Activated naive CD4-positive, alpha-beta T cell treated with anti-CD3 and anti-CD28 coated beads, Interleukin-2, amount 50 U/mL, for 24 hours (primary cell): Measurements from ENCODE around the gene RCN2.
"Not testable (repeated sequence)": the region's sequence is repeated elsewhere in the genome, so short reads cannot be mapped to it uniquely, and the experiment has no call there.

ENCODE experiments used
- H3K27ac Mint-ChIP-seq: one replicate; pipeline ENCODE4 v1.8.0; 2021; ENCODE audit warnings: mild to moderate bottlenecking, mixed read lengths
- H3K27me3 Mint-ChIP-seq: one replicate; pipeline ENCODE4 v1.8.0; 2021; ENCODE audit warnings: mixed read lengths
- H3K36me3 Mint-ChIP-seq: one replicate; pipeline ENCODE4 v1.8.0; 2021; ENCODE audit warnings: mixed read lengths
- H3K4me1 Mint-ChIP-seq: one replicate; pipeline ENCODE4 v1.8.0; 2021; ENCODE audit warnings: mixed read lengths
- H3K4me3 Mint-ChIP-seq: one replicate; pipeline ENCODE4 v1.8.0; 2021; ENCODE audit warnings: mild to moderate bottlenecking, mixed read lengths
- H3K9me3 Mint-ChIP-seq: one replicate; pipeline ENCODE4 v1.8.0; 2021; ENCODE audit warnings: mixed read lengths

The RCN2 gene, protein sequence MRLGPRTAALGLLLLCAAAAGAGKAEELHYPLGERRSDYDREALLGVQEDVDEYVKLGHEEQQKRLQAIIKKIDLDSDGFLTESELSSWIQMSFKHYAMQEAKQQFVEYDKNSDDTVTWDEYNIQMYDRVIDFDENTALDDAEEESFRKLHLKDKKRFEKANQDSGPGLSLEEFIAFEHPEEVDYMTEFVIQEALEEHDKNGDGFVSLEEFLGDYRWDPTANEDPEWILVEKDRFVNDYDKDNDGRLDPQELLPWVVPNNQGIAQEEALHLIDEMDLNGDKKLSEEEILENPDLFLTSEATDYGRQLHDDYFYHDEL

DNA sequence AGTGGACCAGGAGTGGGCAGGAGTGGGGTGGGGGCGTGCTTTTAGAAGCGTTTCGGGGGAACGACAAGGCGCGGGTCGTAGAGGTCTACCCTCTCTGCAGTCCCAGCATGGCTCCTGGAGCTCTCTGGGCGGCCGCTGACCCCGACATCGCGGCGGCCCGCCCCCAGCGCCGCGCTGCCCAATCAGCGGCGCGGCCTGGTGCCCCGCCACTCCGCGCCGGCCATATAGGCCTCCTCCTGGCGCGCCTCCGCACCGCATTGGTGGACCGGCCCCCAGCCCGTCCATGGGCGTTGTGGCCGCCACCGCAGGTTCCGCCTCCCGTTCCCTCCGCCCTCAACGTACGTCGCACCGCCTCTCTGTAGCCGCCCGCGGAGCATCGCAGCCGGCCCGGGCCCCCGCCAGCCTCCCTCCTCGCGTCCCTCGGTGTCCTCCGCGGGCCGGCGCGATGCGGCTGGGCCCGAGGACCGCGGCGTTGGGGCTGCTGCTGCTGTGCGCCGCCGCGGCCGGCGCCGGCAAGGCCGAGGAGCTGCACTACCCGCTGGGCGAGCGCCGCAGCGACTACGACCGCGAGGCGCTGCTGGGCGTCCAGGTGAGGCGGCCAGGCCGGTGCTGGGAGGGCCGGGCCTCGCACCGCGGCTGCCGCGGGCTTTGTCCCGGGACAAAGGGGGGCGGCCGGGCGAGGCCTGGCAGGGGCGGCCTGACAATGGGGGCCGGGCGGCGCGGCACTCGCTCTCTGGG, at the start of gene RCN2:
RCN2 (plus strand) TSS at position 353 of the 738 bp plus-strand sequence; CDS start at position 446, 93 bp downstream.
- H3K27ac Mint-ChIP-seq = peak within 1 kb of the TSS; percentile 87
- peaks cover 1% of the 10 kb centered on the region for H3K27me3 Mint-ChIP-seq
- H3K4me3 Mint-ChIP-seq = peak within 1 kb of the TSS; percentile 90
- peaks cover 32% of the 10 kb centered on the region for H3K4me1 Mint-ChIP-seq
- H3K36me3 Mint-ChIP-seq = peaks cover 10% of the 10 kb centered on the region
- H3K9me3 Mint-ChIP-seq = no peaks in the 10 kb centered on the region

DNA sequence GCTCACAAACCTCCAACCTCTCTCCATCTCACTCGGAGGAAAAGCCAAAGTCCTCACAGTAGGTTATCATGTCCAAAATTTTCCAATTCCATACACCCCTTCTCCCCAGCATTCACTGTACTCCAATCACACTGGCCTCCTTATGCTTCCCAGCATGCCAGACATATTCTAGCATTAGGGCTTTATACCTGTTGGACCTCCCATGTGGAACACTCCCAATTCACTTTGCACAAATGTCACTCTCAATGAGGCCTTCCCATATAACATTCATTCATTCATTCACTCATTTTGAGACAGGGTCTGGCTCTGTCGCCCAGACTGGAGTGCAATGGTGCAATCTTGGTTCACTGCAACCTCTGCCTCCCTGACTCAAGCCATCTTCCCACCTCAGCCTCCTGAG, 46.3 kb upstream of the RCN2 start:
- H3K9me3 Mint-ChIP-seq = peaks cover 3% of the 10 kb centered on the region
- H3K4me3 Mint-ChIP-seq = no peak overlapping the region
- H3K4me1 Mint-ChIP-seq = peaks cover 30% of the 10 kb centered on the region
- H3K36me3 Mint-ChIP-seq = peaks cover 14% of the 10 kb centered on the region
- no peak overlapping the region for H3K27ac Mint-ChIP-seq
- no peaks in the 10 kb centered on the region for H3K27me3 Mint-ChIP-seq

DNA sequence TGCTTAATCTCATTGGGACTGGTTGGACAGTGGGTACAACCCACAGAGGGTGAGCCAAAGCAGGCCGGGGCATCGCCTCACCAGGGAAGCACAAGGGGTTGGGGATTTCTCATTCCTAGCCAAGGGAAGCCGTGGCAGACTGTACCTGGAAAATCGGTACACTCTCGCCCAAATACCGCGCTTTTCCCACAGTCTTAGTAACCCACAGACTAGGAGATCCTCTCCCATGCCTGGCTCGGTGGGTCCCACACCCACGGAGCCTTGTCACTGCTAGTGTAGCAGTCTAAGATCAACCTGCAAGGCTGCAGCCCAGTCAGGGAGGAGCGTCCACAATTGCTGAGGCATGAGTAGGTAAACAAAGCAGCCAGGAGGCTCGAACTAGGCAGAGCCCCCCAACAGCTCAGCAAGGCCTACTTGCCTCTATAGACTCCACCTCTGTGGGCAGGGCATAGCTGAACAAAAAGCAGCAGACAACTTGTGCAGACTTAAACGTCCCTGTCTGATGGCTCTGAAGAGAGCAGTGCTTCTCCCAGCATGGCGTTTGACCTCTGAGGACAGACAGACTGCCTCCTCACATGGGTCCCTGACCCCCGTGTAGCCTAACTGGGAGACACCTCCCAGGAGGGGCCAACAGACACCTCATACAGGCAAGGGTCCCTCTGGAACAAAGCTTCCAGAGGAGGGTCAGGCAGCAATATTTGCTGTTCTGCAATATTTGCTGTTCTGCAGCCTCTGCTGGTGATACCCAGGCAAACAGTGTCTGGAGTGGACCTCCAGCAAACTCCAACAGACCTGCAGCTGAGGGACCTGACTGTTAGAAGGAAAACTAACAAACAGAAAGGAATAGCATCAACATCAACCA, 44.0 kb upstream of the RCN2 start:
- Mint-ChIP-seq H3K36me3 (peaks cover 23% of the 10 kb centered on the region), H3K4me1 (peaks cover 43% of the 10 kb centered on the region)
- H3K27ac Mint-ChIP-seq, H3K4me3 Mint-ChIP-seq, H3K27me3 Mint-ChIP-seq, H3K9me3 Mint-ChIP-seq: not testable (repeated sequence)

DNA sequence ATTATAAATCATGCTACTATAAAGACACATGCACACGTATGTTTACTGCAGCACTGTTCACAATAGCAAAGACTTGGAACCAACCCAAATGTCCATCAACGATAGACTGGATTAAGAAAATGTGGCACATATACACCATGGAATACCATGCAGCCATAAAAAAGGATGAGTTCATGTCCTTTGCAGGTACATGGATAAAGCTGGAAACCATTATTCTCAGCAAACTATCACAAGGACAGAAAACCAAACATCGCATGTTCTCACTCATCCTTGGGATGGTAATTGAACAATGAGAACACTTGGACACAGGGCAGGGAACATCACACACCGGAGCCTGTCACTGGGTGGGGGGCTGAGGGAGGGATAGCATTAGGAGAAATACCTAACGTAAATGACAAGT, 38.7 kb upstream of the RCN2 start:
- peaks cover 34% of the 10 kb centered on the region for H3K36me3 Mint-ChIP-seq
- H3K27me3 Mint-ChIP-seq, H3K9me3 Mint-ChIP-seq, H3K4me3 Mint-ChIP-seq, H3K27ac Mint-ChIP-seq: not testable (repeated sequence)
- peaks cover 61% of the 10 kb centered on the region for H3K4me1 Mint-ChIP-seq

DNA sequence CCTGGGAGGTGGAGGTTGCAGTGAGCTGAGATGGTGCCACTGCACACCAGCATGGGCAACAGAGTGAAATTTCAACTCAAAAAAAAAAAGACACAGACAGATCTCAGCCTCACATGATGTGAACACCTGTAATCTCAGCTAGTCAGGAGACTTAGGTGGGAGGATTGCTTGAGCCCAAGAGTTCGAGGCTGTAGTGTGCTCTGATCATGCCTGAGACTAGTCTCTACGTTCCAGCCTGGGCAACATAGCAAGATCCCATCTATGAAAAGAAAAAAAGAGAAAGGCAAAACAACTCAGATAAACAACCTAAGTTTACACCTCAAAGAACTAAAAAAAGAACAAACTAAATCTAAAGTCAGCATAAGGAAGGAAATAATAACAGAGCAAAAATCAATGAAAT, 37.4 kb upstream of the RCN2 start:
- Mint-ChIP-seq H3K27ac (no peak overlapping the region), H3K4me1 (peaks cover 58% of the 10 kb centered on the region), H3K4me3 (no peak overlapping the region), H3K27me3 (no peaks in the 10 kb centered on the region), H3K9me3 (peaks cover 5% of the 10 kb centered on the region), H3K36me3 (peaks cover 41% of the 10 kb centered on the region)

DNA sequence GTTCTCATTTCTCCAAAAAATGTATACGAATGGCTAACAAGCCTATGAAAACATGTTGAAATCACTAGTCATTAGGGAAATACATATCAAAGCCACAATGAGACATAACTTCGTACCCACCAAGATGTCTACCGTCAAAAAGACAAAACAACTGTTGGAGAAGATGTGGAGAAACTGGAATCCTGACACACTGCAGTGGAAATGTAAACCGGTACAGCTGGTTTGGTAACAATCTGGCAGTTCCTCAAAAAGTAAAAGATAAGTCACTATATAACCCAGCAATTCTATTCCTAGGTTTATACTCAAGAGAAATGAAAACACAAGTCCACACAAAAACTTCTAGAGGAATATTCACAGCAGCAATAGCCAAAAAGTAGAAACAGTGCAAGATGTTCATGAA, 33.4 kb upstream of the RCN2 start:
- no peak overlapping the region for H3K4me3 Mint-ChIP-seq
- H3K36me3 Mint-ChIP-seq = peaks cover 24% of the 10 kb centered on the region
- H3K4me1 Mint-ChIP-seq = peaks cover 37% of the 10 kb centered on the region
- no peak overlapping the region for H3K27ac Mint-ChIP-seq
- no peaks in the 10 kb centered on the region for H3K27me3 Mint-ChIP-seq
- H3K9me3 Mint-ChIP-seq = no peaks in the 10 kb centered on the region

DNA sequence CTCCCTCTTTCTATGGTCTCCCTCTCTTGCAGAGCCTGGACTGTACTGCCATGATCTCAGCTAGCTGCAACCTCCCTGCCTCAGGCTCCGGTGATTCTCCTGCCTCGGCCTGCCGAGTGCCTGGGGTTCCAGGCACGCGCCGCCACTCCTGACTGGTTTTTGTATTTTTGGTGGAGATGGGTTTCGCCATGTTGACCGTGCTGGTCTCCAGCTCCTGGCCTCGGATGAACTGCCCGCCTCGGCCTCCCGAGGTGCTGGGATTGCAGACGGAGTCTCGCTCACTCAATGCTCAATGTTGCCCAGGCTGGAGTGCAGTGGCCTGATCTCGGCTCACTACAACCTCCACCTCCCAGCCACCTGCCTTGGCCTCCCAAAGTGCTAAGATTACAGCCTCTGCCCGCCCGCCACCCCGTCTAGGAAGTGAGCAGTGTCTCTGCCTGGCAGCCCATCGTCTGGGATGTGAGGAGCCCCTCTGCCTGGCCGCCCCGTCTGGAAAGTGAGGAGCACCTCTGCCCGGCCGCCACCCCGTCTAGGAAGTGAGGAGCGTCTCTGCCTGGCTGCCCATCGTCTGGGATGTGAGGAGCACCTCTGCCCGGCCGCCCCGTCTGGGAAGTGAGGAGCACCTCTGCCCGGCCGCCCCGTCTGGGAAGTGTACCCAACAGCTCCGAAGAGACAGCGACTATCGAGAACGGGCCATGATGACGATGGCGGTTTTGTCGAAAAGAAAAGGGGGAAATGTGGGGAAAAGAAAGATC, 32.2 kb upstream of the RCN2 start:
- H3K9me3 Mint-ChIP-seq, H3K4me3 Mint-ChIP-seq, H3K27me3 Mint-ChIP-seq, H3K27ac Mint-ChIP-seq: not testable (repeated sequence)
- Mint-ChIP-seq H3K4me1 (peaks cover 40% of the 10 kb centered on the region), H3K36me3 (peaks cover 16% of the 10 kb centered on the region)

DNA sequence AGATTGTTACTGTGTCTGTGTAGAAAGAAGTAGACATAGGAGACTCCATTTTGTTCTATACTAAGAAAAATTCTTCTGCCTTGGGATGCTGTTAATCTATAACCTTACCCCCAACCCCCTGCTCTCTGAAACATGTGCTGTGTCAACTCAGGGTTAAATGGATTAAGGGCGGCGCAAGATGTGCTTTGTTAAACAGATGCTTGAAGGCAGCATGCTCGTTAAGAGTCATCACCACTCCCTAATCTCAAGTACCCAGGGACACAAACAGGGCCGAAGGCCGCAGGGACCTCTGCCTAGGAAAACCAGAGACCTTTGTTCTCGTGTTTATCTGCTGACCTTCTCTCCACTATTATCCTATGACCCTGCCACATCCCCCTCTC, 31.6 kb upstream of the RCN2 start:
- H3K4me3 Mint-ChIP-seq, H3K27me3 Mint-ChIP-seq, H3K9me3 Mint-ChIP-seq, H3K27ac Mint-ChIP-seq: not testable (repeated sequence)
- H3K36me3 Mint-ChIP-seq = peaks cover 12% of the 10 kb centered on the region
- H3K4me1 Mint-ChIP-seq = peaks cover 39% of the 10 kb centered on the region

DNA sequence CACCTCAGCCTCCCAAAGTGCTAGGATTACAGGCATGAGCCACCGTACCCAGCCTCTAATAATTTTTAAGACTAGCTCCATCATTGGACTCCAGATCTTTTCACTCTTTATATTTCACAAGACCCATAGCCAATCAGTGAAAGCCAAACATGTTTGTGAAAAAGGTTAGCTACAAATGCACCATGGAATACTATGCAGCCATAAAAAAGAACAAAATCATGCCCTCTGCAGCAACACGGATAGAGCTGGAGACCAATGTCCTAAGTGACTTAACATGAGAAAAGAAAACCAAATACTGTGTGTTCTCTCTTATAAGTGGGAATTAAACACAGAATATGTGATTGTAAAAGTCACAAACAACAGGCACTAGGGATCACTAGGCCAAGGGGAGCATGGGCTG, 29.6 kb upstream of the RCN2 start:
- Mint-ChIP-seq H3K4me3 (no peak overlapping the region), H3K9me3 (no peaks in the 10 kb centered on the region), H3K4me1 (peaks cover 42% of the 10 kb centered on the region), H3K36me3 (peaks cover 9% of the 10 kb centered on the region), H3K27me3 (no peaks in the 10 kb centered on the region), H3K27ac (no peak overlapping the region)

DNA sequence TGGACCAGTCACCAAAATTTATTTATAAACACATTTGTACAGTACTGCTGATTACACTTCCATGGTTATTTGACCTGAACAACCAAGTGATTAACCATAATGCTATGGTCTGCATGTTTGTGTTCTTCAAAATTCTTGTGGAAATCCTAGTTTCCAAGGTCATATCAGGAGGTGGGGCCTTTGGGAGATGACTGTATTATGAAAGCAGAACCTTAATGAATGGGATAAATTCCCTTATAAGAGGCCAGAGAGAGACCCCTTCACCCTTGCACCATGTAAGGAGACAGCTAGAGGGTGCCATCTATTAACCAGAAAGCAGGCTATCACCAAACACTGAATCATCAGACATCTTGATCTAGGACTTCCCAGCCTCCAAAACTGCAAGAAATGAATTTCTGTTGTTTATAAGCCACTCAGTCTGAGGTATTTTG, 28.3 kb upstream of the RCN2 start:
- peak overlapping the region; percentile 46 for H3K27ac Mint-ChIP-seq
- H3K4me1 Mint-ChIP-seq = peaks cover 38% of the 10 kb centered on the region
- H3K9me3 Mint-ChIP-seq = no peaks in the 10 kb centered on the region
- no peaks in the 10 kb centered on the region for H3K27me3 Mint-ChIP-seq
- H3K36me3 Mint-ChIP-seq = peaks cover 6% of the 10 kb centered on the region
- H3K4me3 Mint-ChIP-seq = peak overlapping the region; percentile 90

DNA sequence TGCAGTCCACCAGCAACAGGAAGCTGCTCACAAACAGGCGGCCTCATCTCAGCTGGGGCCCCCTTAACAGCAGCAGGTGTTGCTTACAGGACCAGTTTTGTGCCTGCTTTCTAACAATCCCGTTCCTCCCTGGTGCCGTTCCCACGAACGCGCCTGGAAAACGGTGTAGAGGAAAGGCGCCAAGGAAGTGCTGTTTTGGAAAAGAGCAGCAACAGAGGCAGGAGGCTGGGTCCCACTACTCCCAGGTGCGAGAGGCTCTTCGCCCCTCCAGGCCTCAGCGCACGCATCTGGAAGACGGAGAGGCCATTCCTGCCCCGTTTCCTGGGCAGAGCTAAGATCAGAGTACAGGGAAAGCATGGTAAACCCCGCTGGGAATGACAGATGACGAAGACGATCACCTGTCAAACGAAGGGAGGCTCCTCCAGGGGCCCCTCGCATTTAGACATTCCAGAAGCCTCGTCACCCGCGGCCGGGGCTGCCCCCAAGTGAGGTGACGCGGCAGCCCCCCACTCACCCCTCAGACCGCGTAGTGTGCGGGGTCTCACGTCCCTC, 27.0 kb upstream of the RCN2 start:
- Mint-ChIP-seq H3K4me3 (peak overlapping the region; percentile 90), H3K4me1 (peaks cover 35% of the 10 kb centered on the region), H3K27me3 (no peaks in the 10 kb centered on the region), H3K27ac (peak overlapping the region; percentile 89), H3K9me3 (no peaks in the 10 kb centered on the region), H3K36me3 (no peaks in the 10 kb centered on the region)

DNA sequence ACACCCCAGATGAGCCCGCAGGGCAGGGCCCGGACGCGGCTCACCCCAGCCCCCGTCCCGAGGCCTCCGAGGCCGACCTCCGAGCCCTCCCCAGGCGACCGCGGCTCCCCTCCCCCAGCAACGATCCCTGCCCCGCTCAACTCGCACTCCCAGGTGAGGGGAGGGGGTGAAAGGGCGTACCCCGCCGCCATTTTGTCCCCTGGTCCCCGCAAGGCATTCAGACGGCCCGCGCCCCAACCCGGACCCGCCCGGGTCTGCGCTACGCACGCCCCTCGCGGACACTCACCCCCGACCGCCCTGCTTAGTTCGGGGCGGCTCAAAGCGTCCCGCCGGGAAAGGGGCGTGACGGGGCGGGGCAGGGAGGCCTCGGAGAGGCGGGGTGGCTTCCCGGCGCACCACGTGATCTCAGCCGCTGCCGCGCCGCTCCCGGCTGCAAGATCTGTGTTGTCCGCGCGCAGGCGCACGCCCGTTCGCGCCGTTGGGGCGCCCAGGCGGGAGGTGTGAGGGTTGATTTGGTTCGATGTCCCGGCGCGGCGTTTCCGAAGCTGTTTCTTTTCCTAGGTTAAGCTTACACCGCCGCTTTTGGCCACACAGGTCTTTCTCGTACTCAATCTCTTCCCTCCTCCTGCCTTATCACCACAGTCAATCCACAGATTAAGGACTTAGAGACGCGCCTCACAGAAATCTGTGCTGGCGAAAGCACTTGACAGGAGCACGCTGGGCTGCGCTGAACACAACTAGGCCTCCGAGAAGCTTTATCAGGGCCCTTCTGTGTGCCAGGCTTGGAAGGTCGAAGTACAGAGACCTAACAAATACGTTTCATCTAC, 26.3 kb upstream of the RCN2 start, which contains the start of gene SCAPER:
SCAPER (minus strand) TSS at position 328 of the 827 bp plus-strand sequence. CDS start 21,523 bp downstream, outside the sequence.
- Mint-ChIP-seq H3K36me3 (no peaks in the 10 kb centered on the region), H3K27ac (peak within 1 kb of the TSS; percentile 90), H3K9me3 (no peaks in the 10 kb centered on the region), H3K4me1 (peaks cover 35% of the 10 kb centered on the region), H3K27me3 (no peaks in the 10 kb centered on the region), H3K4me3 (peak within 1 kb of the TSS; percentile 90)

DNA sequence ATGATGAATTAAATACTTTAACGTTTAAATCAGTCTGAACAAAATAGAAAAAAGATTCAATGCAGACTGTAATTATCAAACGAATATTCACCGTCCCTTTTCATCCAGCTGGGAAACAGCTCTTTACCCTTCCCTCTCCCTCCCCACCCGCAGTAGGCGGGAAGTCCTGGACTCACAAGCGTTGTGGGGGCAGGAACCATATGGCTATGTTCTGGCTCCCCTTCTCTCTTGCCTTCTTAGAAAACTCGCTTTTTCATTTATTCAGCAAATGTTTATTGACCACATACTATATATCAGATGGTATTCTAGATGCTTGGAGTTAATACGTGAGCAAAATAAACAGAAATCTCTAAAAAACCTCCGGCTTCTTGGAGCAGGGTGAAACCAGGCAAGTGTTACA, 25.7 kb upstream of the RCN2 start:
- H3K36me3 Mint-ChIP-seq = no peaks in the 10 kb centered on the region
- peaks cover 35% of the 10 kb centered on the region for H3K4me1 Mint-ChIP-seq
- H3K9me3 Mint-ChIP-seq = no peaks in the 10 kb centered on the region
- peak overlapping the region; percentile 87 for H3K27ac Mint-ChIP-seq
- H3K4me3 Mint-ChIP-seq = peak overlapping the region; percentile 90
- H3K27me3 Mint-ChIP-seq = no peaks in the 10 kb centered on the region

DNA sequence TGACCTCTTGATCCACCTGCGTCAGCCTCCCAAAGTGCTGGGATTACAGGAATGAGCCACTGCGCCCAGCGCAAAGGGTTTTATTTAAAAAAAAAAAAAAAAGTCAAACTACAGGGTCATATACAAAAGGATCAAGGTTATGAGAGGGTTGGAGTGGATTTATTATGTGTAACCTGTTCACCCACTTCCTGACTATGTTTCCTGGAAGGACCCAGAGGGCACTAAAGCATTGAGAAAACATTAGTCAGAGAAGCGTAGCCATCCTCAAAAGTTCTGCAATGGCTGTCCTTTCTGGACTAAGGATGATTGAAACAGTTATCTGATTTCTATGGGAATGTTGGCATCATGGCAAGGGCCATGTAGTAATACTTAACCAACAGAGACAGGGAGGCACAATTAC, 19.1 kb upstream of the RCN2 start:
- Mint-ChIP-seq H3K4me1 (peaks cover 3% of the 10 kb centered on the region), H3K27me3 (peaks cover 1% of the 10 kb centered on the region), H3K4me3 (no peak overlapping the region), H3K27ac (no peak overlapping the region), H3K36me3 (no peaks in the 10 kb centered on the region), H3K9me3 (no peaks in the 10 kb centered on the region)
